HepG2 (cell line): ENCODE measurements around the gene CMTM8. TPM values are rescaled to one million over a fixed set of nuclear protein-coding genes. Genes with fewer than 3 reads are reported as not detected.

Source experiments
- FOXA3 ChIP-seq: IDR thresholded peaks from 2 replicates; pipeline ENCODE4 v1.6.1; 2016; ENCODE audit warnings: missing genetic modification reagents, missing compliant biosample characterization
- HDAC1 ChIP-seq: sonication (generic); formaldehyde crosslinking; IDR thresholded peaks from 2 replicates; pipeline ENCODE4 v1.5.1; 2020; ENCODE audit warnings: mild to moderate bottlenecking, missing genetic modification reagents
- HNRNPLL ChIP-seq: fragments of 200-400 bp; formaldehyde crosslinking; IDR thresholded peaks from 2 replicates; pipeline ENCODE4 v1.6.1; 2017; ENCODE audit warnings: mild to moderate bottlenecking, low read depth, low read length; ENCODE audit not compliant: poor library complexity, severe bottlenecking
- IKZF4 ChIP-seq: sonication (generic); formaldehyde crosslinking; IDR thresholded peaks from 2 replicates; pipeline ENCODE4 v1.5.1; 2020; ENCODE audit warnings: borderline replicate concordance, mild to moderate bottlenecking, low read depth, missing genetic modification reagents; ENCODE audit errors: not compliant biosample characterization
- JUNB ChIP-seq: sonication (generic); formaldehyde crosslinking; IDR thresholded peaks from 2 replicates; pipeline ENCODE4 v1.8.0; 2022; ENCODE audit warnings: missing genetic modification reagents, mild to moderate bottlenecking, borderline replicate concordance
- MAFF ChIP-seq: IDR thresholded peaks from 2 replicates; pipeline ENCODE4 v1.6.1; 2011; ENCODE audit warnings: low read depth, low read length, improper control_type of control experiment
- NFYB ChIP-seq: sonication (generic); formaldehyde crosslinking; IDR thresholded peaks from 2 replicates; pipeline ENCODE4 v1.4.0; 2020; ENCODE audit warnings: missing genetic modification reagents
- PAF1 ChIP-seq: IDR thresholded peaks from 2 replicates; pipeline ENCODE4 v1.6.1; 2016; ENCODE audit warnings: missing genetic modification reagents, missing compliant biosample characterization
- POLR2AphosphoS5 ChIP-seq: IDR thresholded peaks from 2 replicates; pipeline ENCODE4 v1.6.1; 2012; ENCODE audit warnings: low read depth, low read length
- PRMT3 ChIP-seq: sonication (generic); formaldehyde crosslinking; IDR thresholded peaks from 2 replicates; pipeline ENCODE4 v1.8.1; 2022; ENCODE audit warnings: low read depth, mild to moderate bottlenecking, moderate library complexity, missing genetic modification reagents, borderline replicate concordance
- SAFB2 ChIP-seq: sonication (generic); formaldehyde crosslinking; IDR thresholded peaks from 2 replicates; pipeline ENCODE4 v1.5.1; 2020; ENCODE audit warnings: missing genetic modification reagents, low read depth, mild to moderate bottlenecking, borderline replicate concordance
- SOX5 ChIP-seq: IDR thresholded peaks from 2 replicates; pipeline ENCODE4 v1.6.1; 2016; ENCODE audit warnings: borderline replicate concordance
- SOX6 ChIP-seq, 2 experiments: fragments of 450-650 bp in 1 of 2; sonication (generic) in 1 of 2; formaldehyde crosslinking in 1 of 2; IDR thresholded peaks; 2 replicates each; pipeline versions ENCODE4 v1.4.0 to v1.6.1; 2017 to 2020; ENCODE audit warnings: antibody characterized with exemption in 1 of 2, mild to moderate bottlenecking in 1 of 2, missing genetic modification reagents in 1 of 2
- TCF12 ChIP-seq, 2 experiments: fragments of 450-650 bp in 1 of 2; sonication (generic) in 1 of 2; formaldehyde crosslinking in 1 of 2; IDR thresholded peaks; 2 replicates each; pipeline versions ENCODE4 v1.6.1 to v1.8.0; 2017 to 2022; ENCODE audit warnings: antibody characterized with exemption in 1 of 2, mild to moderate bottlenecking in 1 of 2, missing genetic modification reagents in 1 of 2, moderate library complexity in 1 of 2
- TCF7L2 ChIP-seq: IDR thresholded peaks from 2 replicates; pipeline ENCODE4 v1.6.1; 2011; ENCODE audit warnings: mild to moderate bottlenecking, low read depth, low read length, moderate library complexity
- ZBTB3 ChIP-seq: sonication (generic); formaldehyde crosslinking; IDR thresholded peaks from 2 replicates; pipeline ENCODE4 v1.4.0; 2020; ENCODE audit warnings: low read depth, mild to moderate bottlenecking, moderate library complexity, missing genetic modification reagents, borderline replicate concordance
- ZBTB38 ChIP-seq: sonication (generic); formaldehyde crosslinking; IDR thresholded peaks from 2 replicates; pipeline ENCODE4 v1.5.1; 2020; ENCODE audit warnings: mild to moderate bottlenecking, missing genetic modification reagents
- ZFY ChIP-seq: sonication (generic); formaldehyde crosslinking; IDR thresholded peaks from 2 replicates; pipeline ENCODE4 v1.4.0; 2020; ENCODE audit warnings: missing genetic modification reagents
- ZKSCAN8 ChIP-seq: IDR thresholded peaks from 2 replicates; pipeline ENCODE4 v1.6.1; 2016; ENCODE audit warnings: borderline replicate concordance, missing genetic modification reagents, missing compliant biosample characterization
- ZNF138 ChIP-seq: sonication (generic); formaldehyde crosslinking; IDR thresholded peaks from 2 replicates; pipeline ENCODE4 v1.5.0; 2020; ENCODE audit warnings: mild to moderate bottlenecking, low read depth, missing genetic modification reagents
- ZNF547 ChIP-seq: sonication (generic); formaldehyde crosslinking; IDR thresholded peaks from 2 replicates; pipeline ENCODE4 v1.5.1; 2020; ENCODE audit warnings: mild to moderate bottlenecking, missing genetic modification reagents
- polyA plus RNA-seq, 8 experiments: library from polyadenylated mRNA; depleted of rRNA in 3 of 8; stranded (reverse) in 7 of 8; unstranded in 1 of 8; fragments of >200 nt; fragmentation: Illumina TruSeq in 4 of 8; extraction: Trizol in 4 of 8; gene quantifications; 2 replicates each; pipeline versions ENCODE4 v1.2.1 to v1.2.3, GENCODE V29; 2011 to 2016; ENCODE audit warnings: low read depth in 4 of 8, missing spikeins in 1 of 8, mixed read lengths in 1 of 8; ENCODE audit not compliant: insufficient read depth in 1 of 8
- total RNA-seq, 5 experiments: library from RNA; depleted of rRNA; stranded (reverse); fragments of >200 nt; fragmentation: Illumina TruSeq; extraction: Trizol; gene quantifications; 2 replicates each; pipeline ENCODE4 v1.2.3, GENCODE V29; 2016; ENCODE audit warnings: low read depth in 1 of 5
- TF ChIP-seq, protein P1 (sequence below): sonication (generic); formaldehyde crosslinking; IDR thresholded peaks from 2 replicates; pipeline ENCODE4 v1.5.1; 2020; ENCODE audit warnings: mild to moderate bottlenecking, missing genetic modification reagents, borderline replicate concordance
- TF ChIP-seq, protein P2 (sequence below): sonication (generic); formaldehyde crosslinking; IDR thresholded peaks from 2 replicates; pipeline ENCODE4 v1.9.0; 2022; ENCODE audit warnings: low read depth, missing genetic modification reagents

The CMTM8 gene
- total and polyA plus RNA-seq, 2 of the 13 experiments (the other 11 are each of a cell fraction or from before 2014, with no cell fraction given) = 8.9 to 15.8 TPM

DNA sequence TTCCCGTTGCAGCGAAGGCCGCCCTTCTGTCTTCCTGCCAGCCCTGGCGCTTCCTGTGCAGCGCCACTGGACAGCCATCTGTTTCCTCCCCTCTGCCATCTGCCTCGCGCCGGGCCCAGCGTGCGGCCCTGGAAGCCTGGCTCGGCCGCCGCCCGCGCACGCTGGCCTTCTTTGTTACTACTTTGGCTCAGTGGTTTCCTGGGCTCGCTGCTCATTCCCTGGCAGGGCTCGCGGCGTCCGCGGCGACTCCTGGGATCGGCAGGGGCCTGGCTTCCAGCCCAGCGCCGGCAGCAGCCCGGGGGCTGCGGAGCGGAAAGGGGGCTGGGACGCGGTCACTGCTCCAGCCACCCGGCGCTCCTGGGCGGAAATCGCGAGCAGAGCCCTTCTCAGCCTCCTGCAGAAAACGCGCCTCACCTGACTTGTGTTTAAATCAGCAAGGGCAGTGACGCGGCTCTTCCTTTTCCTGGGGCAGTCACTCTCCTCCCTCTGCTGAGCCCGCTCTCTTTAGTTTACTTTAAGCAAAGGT, 163.1 kb downstream of the CMTM8 start (continued):
- TF ChIP-seq, protein P1, sequence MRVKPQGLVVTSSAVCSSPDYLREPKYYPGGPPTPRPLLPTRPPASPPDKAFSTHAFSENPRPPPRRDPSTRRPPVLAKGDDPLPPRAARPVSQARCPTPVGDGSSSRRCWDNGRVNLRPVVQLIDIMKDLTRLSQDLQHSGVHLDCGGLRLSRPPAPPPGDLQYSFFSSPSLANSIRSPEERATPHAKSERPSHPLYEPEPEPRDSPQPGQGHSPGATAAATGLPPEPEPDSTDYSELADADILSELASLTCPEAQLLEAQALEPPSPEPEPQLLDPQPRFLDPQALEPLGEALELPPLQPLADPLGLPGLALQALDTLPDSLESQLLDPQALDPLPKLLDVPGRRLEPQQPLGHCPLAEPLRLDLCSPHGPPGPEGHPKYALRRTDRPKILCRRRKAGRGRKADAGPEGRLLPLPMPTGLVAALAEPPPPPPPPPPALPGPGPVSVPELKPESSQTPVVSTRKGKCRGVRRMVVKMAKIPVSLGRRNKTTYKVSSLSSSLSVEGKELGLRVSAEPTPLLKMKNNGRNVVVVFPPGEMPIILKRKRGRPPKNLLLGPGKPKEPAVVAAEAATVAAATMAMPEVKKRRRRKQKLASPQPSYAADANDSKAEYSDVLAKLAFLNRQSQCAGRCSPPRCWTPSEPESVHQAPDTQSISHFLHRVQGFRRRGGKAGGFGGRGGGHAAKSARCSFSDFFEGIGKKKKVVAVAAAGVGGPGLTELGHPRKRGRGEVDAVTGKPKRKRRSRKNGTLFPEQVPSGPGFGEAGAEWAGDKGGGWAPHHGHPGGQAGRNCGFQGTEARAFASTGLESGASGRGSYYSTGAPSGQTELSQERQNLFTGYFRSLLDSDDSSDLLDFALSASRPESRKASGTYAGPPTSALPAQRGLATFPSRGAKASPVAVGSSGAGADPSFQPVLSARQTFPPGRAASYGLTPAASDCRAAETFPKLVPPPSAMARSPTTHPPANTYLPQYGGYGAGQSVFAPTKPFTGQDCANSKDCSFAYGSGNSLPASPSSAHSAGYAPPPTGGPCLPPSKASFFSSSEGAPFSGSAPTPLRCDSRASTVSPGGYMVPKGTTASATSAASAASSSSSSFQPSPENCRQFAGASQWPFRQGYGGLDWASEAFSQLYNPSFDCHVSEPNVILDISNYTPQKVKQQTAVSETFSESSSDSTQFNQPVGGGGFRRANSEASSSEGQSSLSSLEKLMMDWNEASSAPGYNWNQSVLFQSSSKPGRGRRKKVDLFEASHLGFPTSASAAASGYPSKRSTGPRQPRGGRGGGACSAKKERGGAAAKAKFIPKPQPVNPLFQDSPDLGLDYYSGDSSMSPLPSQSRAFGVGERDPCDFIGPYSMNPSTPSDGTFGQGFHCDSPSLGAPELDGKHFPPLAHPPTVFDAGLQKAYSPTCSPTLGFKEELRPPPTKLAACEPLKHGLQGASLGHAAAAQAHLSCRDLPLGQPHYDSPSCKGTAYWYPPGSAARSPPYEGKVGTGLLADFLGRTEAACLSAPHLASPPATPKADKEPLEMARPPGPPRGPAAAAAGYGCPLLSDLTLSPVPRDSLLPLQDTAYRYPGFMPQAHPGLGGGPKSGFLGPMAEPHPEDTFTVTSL = no peak
- no peak; the same call in 1 of the 2 replicates for TF ChIP-seq ZBTB38 (CRISPR knock-in tag)
- no peak for TF ChIP-seq MAFF
- no peak for TF ChIP-seq ZNF138 (CRISPR knock-in tag)
- TF ChIP-seq ZFY (CRISPR knock-in tag) = peak; percentile 96
- peak; percentile 75 for TF ChIP-seq HDAC1
- no peak for TF ChIP-seq TCF12 (IDR thresholded peaks at IDR 0.05)
- no peak for TF ChIP-seq TCF12 (CRISPR knock-in tag; IDR thresholded peaks at IDR 0.05)
- TF ChIP-seq ZNF547 (CRISPR knock-in tag) = peak; percentile 89
- peak; percentile 49; the same call in 1 of the 2 replicates for TF ChIP-seq ZKSCAN8
- no peak for TF ChIP-seq JUNB (CRISPR knock-in tag)
- no peak for TF ChIP-seq SAFB2
- no peak for TF ChIP-seq PAF1 (CRISPR knock-in tag)
- 0 out of 2 replicates have a peak, but pooled peaks have one; percentile 30 for TF ChIP-seq FOXA3
- peak; percentile 82; the same call in 1 of the 2 replicates for TF ChIP-seq ZBTB3 (CRISPR knock-in tag)
- no peak for TF ChIP-seq TCF7L2
- peak; percentile 38; the same call in 1 of the 2 replicates for TF ChIP-seq SOX5 (CRISPR knock-in tag)
- peak; percentile 80 for TF ChIP-seq HNRNPLL
- peak; percentile 63 for TF ChIP-seq IKZF4
- TF ChIP-seq SOX6 (IDR thresholded peaks at IDR 0.05) = no peak
- TF ChIP-seq SOX6 (CRISPR knock-in tag; IDR thresholded peaks at IDR 0.05) = peak; percentile 67
- TF ChIP-seq PRMT3 (CRISPR knock-in tag) = no peak
- TF ChIP-seq, protein P2, sequence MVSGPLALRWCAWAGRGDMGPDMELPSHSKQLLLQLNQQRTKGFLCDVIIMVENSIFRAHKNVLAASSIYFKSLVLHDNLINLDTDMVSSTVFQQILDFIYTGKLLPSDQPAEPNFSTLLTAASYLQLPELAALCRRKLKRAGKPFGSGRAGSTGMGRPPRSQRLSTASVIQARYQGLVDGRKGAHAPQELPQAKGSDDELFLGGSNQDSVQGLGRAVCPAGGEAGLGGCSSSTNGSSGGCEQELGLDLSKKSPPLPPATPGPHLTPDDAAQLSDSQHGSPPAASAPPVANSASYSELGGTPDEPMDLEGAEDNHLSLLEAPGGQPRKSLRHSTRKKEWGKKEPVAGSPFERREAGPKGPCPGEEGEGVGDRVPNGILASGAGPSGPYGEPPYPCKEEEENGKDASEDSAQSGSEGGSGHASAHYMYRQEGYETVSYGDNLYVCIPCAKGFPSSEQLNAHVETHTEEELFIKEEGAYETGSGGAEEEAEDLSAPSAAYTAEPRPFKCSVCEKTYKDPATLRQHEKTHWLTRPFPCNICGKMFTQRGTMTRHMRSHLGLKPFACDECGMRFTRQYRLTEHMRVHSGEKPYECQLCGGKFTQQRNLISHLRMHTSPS (CRISPR knock-in tag) = peak; percentile 73; the same call in 1 of the 2 replicates
- TF ChIP-seq NFYB (CRISPR knock-in tag) = no peak
- TF ChIP-seq POLR2AphosphoS5 = no peak
